MM.1S (cell line): ENCODE data around the gene UNC13C.

Experiments
- EZH2 ChIP-seq: fragments of 300-600 bp; sonication (generic); optimal IDR thresholded peaks from 2 replicates; pipeline ENCODE3; 2017; ENCODE audit warnings: low read depth, mild to moderate bottlenecking, antibody characterized with exemption, low read length, mixed read lengths
- TF ChIP-seq, protein P1 (sequence below): fragments of 300-600 bp; sonication (generic); IDR thresholded peaks from 2 replicates; pipeline ENCODE4 v1.5.1; 2016; ENCODE audit warnings: antibody characterized with exemption, low read length, mixed read lengths

DNA sequence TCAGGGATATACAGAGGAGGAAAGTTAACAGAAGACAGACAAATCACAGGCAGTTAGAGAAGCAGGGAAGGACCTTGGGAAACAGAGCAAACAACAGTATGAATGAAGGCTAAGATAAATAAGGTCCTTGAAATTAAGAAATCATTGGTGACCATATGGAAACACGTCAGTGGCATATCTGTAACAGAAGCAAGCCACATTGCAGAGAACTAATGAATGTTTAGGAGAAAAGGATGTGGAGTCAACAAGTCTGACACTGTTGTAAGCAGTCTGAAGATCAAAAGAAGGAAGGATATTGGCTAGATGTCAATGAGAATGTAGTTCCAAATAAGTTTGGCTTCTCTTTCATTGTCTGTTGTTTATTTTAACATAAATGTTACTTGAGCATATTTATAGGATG, 542.4 kb downstream of the UNC13C start:
- TF ChIP-seq EZH2 = no peak
- TF ChIP-seq, protein P1, sequence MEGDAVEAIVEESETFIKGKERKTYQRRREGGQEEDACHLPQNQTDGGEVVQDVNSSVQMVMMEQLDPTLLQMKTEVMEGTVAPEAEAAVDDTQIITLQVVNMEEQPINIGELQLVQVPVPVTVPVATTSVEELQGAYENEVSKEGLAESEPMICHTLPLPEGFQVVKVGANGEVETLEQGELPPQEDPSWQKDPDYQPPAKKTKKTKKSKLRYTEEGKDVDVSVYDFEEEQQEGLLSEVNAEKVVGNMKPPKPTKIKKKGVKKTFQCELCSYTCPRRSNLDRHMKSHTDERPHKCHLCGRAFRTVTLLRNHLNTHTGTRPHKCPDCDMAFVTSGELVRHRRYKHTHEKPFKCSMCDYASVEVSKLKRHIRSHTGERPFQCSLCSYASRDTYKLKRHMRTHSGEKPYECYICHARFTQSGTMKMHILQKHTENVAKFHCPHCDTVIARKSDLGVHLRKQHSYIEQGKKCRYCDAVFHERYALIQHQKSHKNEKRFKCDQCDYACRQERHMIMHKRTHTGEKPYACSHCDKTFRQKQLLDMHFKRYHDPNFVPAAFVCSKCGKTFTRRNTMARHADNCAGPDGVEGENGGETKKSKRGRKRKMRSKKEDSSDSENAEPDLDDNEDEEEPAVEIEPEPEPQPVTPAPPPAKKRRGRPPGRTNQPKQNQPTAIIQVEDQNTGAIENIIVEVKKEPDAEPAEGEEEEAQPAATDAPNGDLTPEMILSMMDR = no peak
